Mesothelial cell of epicardium (in vitro differentiated cells): Measurements from ENCODE around the gene CTNNBL1. TPM values are rescaled to one million over a fixed set of nuclear protein-coding genes. Genes with fewer than 3 reads are reported as not detected.

Source experiments
- DNase-seq, 2 experiments: peaks; one replicate each; pipeline ENCODE4 v3.0.0; 2021; ENCODE audit warnings: low spot score in 2 of 2; ENCODE audit not compliant: unreplicated experiment in 2 of 2
- H3K27ac Mint-ChIP-seq: 2 replicates; pipeline ENCODE4 v1.8.0; 2021; ENCODE audit warnings: mixed read lengths
- H3K27me3 Mint-ChIP-seq: 2 replicates; pipeline ENCODE4 v1.8.0; 2021; ENCODE audit warnings: low read depth, mixed read lengths
- H3K36me3 Mint-ChIP-seq: 2 replicates; pipeline ENCODE4 v1.8.0; 2021; ENCODE audit warnings: mixed read lengths
- H3K4me1 Mint-ChIP-seq: 2 replicates; pipeline ENCODE4 v1.8.0; 2021; ENCODE audit warnings: mixed read lengths
- H3K4me3 Mint-ChIP-seq: 2 replicates; pipeline ENCODE4 v1.8.0; 2021; ENCODE audit warnings: mild to moderate bottlenecking, moderate library complexity, mixed read lengths
- H3K9me3 Mint-ChIP-seq: 2 replicates; pipeline ENCODE4 v1.8.0; 2021; ENCODE audit warnings: mixed read lengths
- total RNA-seq: library from RNA; stranded (reverse); gene quantifications from 3 replicates; pipeline ENCODE4 v1.2.1, GENCODE V29; 2021
- TF ChIP-seq, protein P1 (sequence below): fragments of 200-600 bp; sonication (generic); IDR thresholded peaks from one replicate; pipeline ENCODE4 v1.5.0; 2021; ENCODE audit warnings: antibody characterized with exemption; ENCODE audit not compliant: unreplicated experiment

Gene CTNNBL1
- total RNA-seq, 1 donor from 2014 or later: 59.0 TPM

DNA sequence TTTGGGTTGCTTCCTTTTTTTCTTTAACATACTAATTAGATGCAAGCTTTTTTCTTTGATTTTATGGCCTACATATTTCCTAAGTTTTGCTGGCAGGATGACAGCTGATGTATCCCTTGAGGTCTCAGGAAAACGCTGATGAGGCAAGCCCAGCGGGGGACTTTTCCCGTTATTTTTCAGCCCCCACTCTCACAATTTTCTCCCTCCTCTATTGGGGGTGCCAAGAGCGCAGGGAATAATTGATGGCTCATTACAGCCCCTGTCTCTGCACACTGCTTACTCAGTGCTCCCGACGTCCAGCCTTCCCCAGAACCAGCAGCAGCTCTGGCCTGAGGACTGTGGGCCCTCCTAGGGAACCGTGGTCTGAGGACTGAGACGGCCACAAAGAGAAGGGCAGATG lies 170.5 kb downstream of the CTNNBL1 start:
- peaks cover 35% of the 10 kb centered on the region for H3K4me1 Mint-ChIP-seq
- H3K27ac Mint-ChIP-seq: peak overlapping the region; percentile 36
- TF ChIP-seq, protein P1, sequence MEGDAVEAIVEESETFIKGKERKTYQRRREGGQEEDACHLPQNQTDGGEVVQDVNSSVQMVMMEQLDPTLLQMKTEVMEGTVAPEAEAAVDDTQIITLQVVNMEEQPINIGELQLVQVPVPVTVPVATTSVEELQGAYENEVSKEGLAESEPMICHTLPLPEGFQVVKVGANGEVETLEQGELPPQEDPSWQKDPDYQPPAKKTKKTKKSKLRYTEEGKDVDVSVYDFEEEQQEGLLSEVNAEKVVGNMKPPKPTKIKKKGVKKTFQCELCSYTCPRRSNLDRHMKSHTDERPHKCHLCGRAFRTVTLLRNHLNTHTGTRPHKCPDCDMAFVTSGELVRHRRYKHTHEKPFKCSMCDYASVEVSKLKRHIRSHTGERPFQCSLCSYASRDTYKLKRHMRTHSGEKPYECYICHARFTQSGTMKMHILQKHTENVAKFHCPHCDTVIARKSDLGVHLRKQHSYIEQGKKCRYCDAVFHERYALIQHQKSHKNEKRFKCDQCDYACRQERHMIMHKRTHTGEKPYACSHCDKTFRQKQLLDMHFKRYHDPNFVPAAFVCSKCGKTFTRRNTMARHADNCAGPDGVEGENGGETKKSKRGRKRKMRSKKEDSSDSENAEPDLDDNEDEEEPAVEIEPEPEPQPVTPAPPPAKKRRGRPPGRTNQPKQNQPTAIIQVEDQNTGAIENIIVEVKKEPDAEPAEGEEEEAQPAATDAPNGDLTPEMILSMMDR: no peak
- no peaks in the 10 kb centered on the region for H3K27me3 Mint-ChIP-seq
- peaks cover 5% of the 10 kb centered on the region for H3K9me3 Mint-ChIP-seq
- no peak for DNase-seq
- no peak overlapping the region for H3K4me3 Mint-ChIP-seq
- peaks cover 25% of the 10 kb centered on the region for H3K36me3 Mint-ChIP-seq

DNA sequence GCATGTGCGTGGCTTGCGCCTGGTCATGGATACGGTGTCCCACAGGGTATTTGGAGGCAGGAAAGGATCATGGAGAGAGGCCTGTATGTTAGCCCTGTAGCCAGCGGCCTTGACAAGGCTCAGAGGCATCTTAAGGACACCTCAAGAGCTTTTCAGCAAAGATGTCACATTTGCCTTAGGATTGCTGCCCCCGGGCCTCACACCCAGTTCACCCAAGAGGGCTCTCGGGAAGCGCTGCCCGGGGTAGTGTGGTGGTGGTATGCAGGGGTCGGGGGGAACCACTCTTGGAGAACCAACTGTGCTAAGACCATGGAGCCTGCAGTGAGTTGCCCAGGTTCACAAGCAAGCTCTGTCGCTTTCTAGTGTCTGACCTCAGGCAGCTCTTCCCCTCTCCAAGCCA lies 172.2 kb downstream of the CTNNBL1 start:
- TF ChIP-seq, protein P1: no peak
- peaks cover 37% of the 10 kb centered on the region for H3K4me1 Mint-ChIP-seq
- DNase-seq: no peak
- no peaks in the 10 kb centered on the region for H3K27me3 Mint-ChIP-seq
- H3K9me3 Mint-ChIP-seq: no peaks in the 10 kb centered on the region
- peak overlapping the region; percentile 29 for H3K27ac Mint-ChIP-seq
- H3K36me3 Mint-ChIP-seq: peaks cover 20% of the 10 kb centered on the region
- no peak overlapping the region for H3K4me3 Mint-ChIP-seq

DNA sequence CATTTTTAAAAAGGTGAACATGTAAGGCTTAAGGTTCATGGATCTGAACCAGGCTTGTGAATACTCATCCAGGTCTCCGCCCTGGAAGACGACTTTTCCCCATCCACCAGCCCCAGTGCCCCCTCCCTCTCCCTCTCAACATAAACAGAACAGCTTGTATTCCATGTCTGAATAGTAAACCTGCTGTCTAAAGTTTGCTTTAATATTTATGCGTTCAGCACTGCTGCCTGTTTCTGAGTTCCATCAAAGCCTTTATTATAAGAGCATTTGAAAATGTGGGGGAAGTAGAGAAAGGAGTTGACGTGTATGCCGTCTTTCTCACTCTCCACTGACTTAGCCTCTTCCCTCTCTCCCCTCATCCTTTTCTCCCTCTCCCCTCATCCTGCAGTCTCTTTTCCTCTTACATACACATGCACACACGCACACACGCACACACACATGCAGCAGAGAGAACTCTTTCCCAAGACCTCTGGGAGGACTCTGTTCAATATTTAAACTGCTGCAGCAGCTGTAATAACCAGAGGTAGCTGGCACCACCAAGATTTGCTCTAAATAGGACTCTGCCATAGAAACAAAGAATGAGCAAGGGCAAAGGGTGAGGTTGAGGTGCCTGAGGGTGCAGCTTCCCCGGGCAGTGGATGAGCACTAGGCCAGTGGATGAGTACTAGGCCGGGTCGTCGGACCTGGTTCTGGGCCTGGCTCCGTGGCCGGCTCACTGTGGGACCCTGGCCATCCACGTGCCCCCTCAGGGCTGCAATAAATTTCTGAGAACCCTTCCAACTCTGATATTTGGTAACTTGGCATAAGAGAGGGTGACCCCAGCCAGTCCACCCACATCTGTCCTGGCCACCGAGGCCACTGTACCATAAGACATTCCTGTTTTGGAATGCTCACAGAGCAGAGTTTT lies 173.7 kb downstream of the CTNNBL1 start:
- Mint-ChIP-seq H3K9me3 (no peaks in the 10 kb centered on the region), H3K36me3 (peaks cover 18% of the 10 kb centered on the region), H3K4me3 (no peak overlapping the region), H3K4me1 (peaks cover 37% of the 10 kb centered on the region), H3K27ac (peak overlapping the region; percentile 47), H3K27me3 (no peaks in the 10 kb centered on the region)
- no peak for DNase-seq
- TF ChIP-seq, protein P1: no peak

DNA sequence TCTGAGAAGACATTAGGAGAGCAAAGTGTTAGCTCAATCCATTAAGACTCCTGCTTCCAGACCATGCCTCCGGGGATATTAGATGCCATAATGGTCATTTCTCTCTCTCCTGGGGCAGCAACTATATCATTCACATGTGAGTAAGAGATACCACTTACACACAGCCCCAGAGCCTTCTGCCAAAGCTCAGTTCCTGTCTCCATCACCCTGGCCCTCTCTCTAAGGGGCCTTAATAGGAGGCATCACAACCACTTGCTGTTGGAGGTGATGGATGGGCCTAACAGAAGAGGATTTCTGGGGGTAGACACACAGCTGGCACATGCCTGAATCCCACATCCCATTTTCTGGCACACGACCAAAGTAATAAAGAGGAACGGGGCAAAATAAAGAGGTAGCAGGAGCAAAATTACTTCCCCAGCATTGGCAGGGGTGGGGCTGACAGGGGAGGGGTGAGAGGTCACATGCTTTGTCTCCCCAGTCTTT lies 175.1 kb downstream of the CTNNBL1 start:
- Mint-ChIP-seq H3K27ac (no peak overlapping the region), H3K9me3 (no peaks in the 10 kb centered on the region), H3K27me3 (no peaks in the 10 kb centered on the region), H3K4me3 (no peak overlapping the region), H3K36me3 (peaks cover 15% of the 10 kb centered on the region), H3K4me1 (peaks cover 31% of the 10 kb centered on the region)
- TF ChIP-seq, protein P1: no peak
- no peak for DNase-seq

DNA sequence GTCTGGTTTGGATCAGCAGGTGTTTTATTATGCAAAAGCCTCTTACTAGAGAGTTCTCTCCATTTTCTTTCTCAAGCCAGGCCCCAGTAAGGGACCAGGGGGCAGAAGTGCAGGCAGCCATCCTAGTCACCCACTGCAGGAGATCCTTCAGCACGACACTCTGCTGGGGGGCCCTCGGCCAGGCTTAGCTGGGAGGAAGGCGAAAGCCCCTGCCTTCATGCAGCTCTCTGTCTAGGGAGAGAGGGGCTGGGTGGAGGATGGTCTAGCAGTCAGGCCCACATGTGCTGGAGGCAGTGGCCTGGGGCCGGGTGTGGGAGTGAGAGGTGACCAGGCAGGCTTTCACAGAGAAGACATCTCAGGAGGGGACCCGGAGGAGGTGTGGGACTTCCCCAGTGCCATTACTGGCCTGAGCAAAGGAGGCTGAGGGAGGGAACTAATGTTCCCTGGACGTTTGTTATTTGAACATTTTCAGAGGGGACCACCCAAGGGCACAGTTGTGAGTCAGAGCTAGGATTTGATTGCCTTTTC lies 175.6 kb downstream of the CTNNBL1 start:
- Mint-ChIP-seq H3K27me3 (no peaks in the 10 kb centered on the region), H3K9me3 (no peaks in the 10 kb centered on the region), H3K4me1 (peaks cover 28% of the 10 kb centered on the region), H3K36me3 (peaks cover 18% of the 10 kb centered on the region), H3K27ac (no peak overlapping the region), H3K4me3 (no peak overlapping the region)
- TF ChIP-seq, protein P1: no peak
- DNase-seq: no peak
